ENCODE data around the gene DHDDS.
A peak's percentile ranks its signal among the peaks of the same experiment; 100 is the strongest.
"Not testable (repeated sequence)": the region's sequence is repeated elsewhere in the genome, so short reads cannot be mapped to it uniquely, and the experiment has no call there.

The DHDDS gene

GRCh38 chr1:26431979-26432695 lies at the start of gene DHDDS:
TSS of gene DHDDS (plus strand) at chr1:26432321. CDS start at chr1:26432946, 625 bp downstream.
- peak; percentile 92 for DNase-seq

GRCh38 chr1:26384076-26384475 lies 48.0 kb upstream of the DHDDS start:
- no peak for DNase-seq

GRCh38 chr1:26385063-26385462 lies 47.1 kb upstream of the DHDDS start:
- not testable (repeated sequence) for DNase-seq

GRCh38 chr1:26387447-26387846 lies 44.7 kb upstream of the DHDDS start:
- DNase-seq: no peak

GRCh38 chr1:26388791-26389445 lies 43.2 kb upstream of the DHDDS start:
- no peak for DNase-seq

- no peak for DNase-seq
Observed at GRCh38 chr1:26389604-26390247, 42.4 kb upstream of the DHDDS start.

- DNase-seq: no peak
Observed at GRCh38 chr1:26391450-26391849, 40.7 kb upstream of the DHDDS start.

GRCh38 chr1:26395754-26396153 lies 36.4 kb upstream of the DHDDS start:
- no peak for DNase-seq

- no peak for DNase-seq
Observed at GRCh38 chr1:26399034-26399433, 33.1 kb upstream of the DHDDS start.

GRCh38 chr1:26401891-26402290 lies 30.2 kb upstream of the DHDDS start:
- DNase-seq: no peak

GRCh38 chr1:26403656-26404055 lies 28.5 kb upstream of the DHDDS start:
- no peak for DNase-seq

GRCh38 chr1:26404641-26405040 lies 27.5 kb upstream of the DHDDS start:
- no peak for DNase-seq

- no peak for DNase-seq
Observed at GRCh38 chr1:26405281-26405915, 26.7 kb upstream of the DHDDS start.

- DNase-seq: no peak
Observed at GRCh38 chr1:26408604-26409003, 23.5 kb upstream of the DHDDS start.

- no peak for DNase-seq
Observed at GRCh38 chr1:26409191-26409807, 22.8 kb upstream of the DHDDS start.

GRCh38 chr1:26410706-26411623 lies 21.2 kb upstream of the DHDDS start, which contains the start of gene LIN28A:
TSS of gene LIN28A (plus strand) at chr1:26410817. CDS start at chr1:26410892, 75 bp downstream.
- no peak for DNase-seq

GRCh38 chr1:26411624-26412074 lies 20.5 kb upstream of the DHDDS start:
- DNase-seq: no peak

GRCh38 chr1:26412180-26412840 lies 19.8 kb upstream of the DHDDS start:
- no peak for DNase-seq

- no peak for DNase-seq
Observed at GRCh38 chr1:26413031-26413430, 19.1 kb upstream of the DHDDS start.

- DNase-seq: no peak
Observed at GRCh38 chr1:26417111-26417759, 14.9 kb upstream of the DHDDS start.

All from DMS 273 treated with DMSO at 0.1 percent for 48 hours (cell line).